Ureter (tissue), 1 donor: Measurements from ENCODE around the gene OR10J5. TPM values are rescaled to one million over a fixed set of nuclear protein-coding genes. Genes with fewer than 3 reads are reported as not detected.

Experiments used
- total RNA-seq: library from RNA; stranded (reverse); gene quantifications from one replicate; pipeline ENCODE4 v1.2.4, GENCODE V29; 2023
- donor health status: DM: yes; HTN: yes; CAD: no.

OR10J5 gene
- total RNA-seq, 1 donor from 2014 or later = not detected

Other genes with a start within 250 kb of the OR10J5 start
- 0.99 TPM for gene FCER1A, start 233.7 kb downstream of the OR10J5 start, total RNA-seq
- gene OR10J4, start 103.8 kb downstream of the OR10J5 start, total RNA-seq = not detected
- not detected for gene OR10J1, start 96.3 kb downstream of the OR10J5 start, total RNA-seq
- not detected for gene APCS, start 51.8 kb upstream of the OR10J5 start, total RNA-seq
- gene CRP, start 178.6 kb upstream of the OR10J5 start, total RNA-seq = 1.1 TPM
- 47.5 TPM for gene DUSP23, start 245.0 kb upstream of the OR10J5 start, total RNA-seq